Right atrium auricular region (tissue), 2 donors: Measurements from ENCODE around the gene AP2A2. TPM values are rescaled to one million over a fixed set of nuclear protein-coding genes. Genes with fewer than 3 reads are reported as not detected.

Source experiments
- DNase-seq: peaks from one replicate; pipeline ENCODE4 v3.0.0-alpha.2; 2019; ENCODE audit warnings: low spot score
- H3K27ac ChIP-seq, 2 donors: fragments of 200-600 bp; sonication (generic); 1 replicate in 1 of 2; 2 replicates in 1 of 2; pipeline ENCODE4 v1.5.1; 2016 to 2019
- H3K27me3 ChIP-seq, 2 donors: fragments of 200-600 bp; sonication (generic); one replicate each; pipeline versions ENCODE4 v1.5.1 to v1.6.0; 2017 to 2019
- H3K36me3 ChIP-seq: fragments of 200-600 bp; sonication (generic); one replicate; pipeline ENCODE4 v1.5.1; 2016
- H3K4me1 ChIP-seq, 2 donors: fragments of 200-600 bp; sonication (generic); one replicate each; pipeline versions ENCODE4 v1.5.1 to v1.6.0; 2017 to 2019
- H3K4me3 ChIP-seq, 2 donors: fragments of 200-600 bp; sonication (generic); 1 replicate in 1 of 2; 2 replicates in 1 of 2; pipeline ENCODE4 v1.5.1; 2017 to 2019; ENCODE audit warnings: mild to moderate bottlenecking in 1 of 2, moderate library complexity in 1 of 2
- H3K9me3 ChIP-seq, 2 donors: fragments of 200-600 bp; sonication (generic); one replicate each; pipeline ENCODE4 v1.5.1; 2019
- CTCF ChIP-seq, 2 donors: fragments of 200-600 bp; sonication (generic); IDR thresholded peaks; one replicate each; pipeline ENCODE4 v1.5.1; 2019; ENCODE audit warnings: antibody characterized with exemption in 2 of 2
- total RNA-seq, 2 donors: library from RNA; depleted of rRNA; stranded (reverse); fragments of >200 nt; gene quantifications; one replicate each; pipeline ENCODE4 v1.1.0, GENCODE V29; 2016

AP2A2 gene
- total RNA-seq, 2 donors from 2014 or later: 28.8 to 41.7 TPM

GRCh38 chr11:895331-896110, 30.1 kb upstream of the AP2A2 start:
- Histone ChIP-seq H3K27me3 (no peaks in the 10 kb centered on the region), H3K4me3 (no peak overlapping the region), H3K27ac (no peak overlapping the region), H3K9me3 (no peaks in the 10 kb centered on the region), H3K36me3 (peaks cover 20% of the 10 kb centered on the region), H3K4me1 (no peaks in the 10 kb centered on the region)
- no peak for DNase-seq
- TF ChIP-seq CTCF (IDR thresholded peaks at IDR 0.05): no peak

- no peak overlapping the region for H3K27ac ChIP-seq
- H3K4me1 ChIP-seq: no peaks in the 10 kb centered on the region
- no peaks in the 10 kb centered on the region for H3K9me3 ChIP-seq
- H3K4me3 ChIP-seq: no peak overlapping the region
- TF ChIP-seq CTCF (IDR thresholded peaks at IDR 0.05): no peak
- H3K27me3 ChIP-seq: no peaks in the 10 kb centered on the region
- peaks cover 39% of the 10 kb centered on the region for H3K36me3 ChIP-seq
- no peak for DNase-seq
Measured at GRCh38 chr11:897253-898142, 28.2 kb upstream of the AP2A2 start.

GRCh38 chr11:898143-898511, 27.5 kb upstream of the AP2A2 start:
- Histone ChIP-seq H3K9me3 (no peaks in the 10 kb centered on the region), H3K27ac (no peak overlapping the region), H3K36me3 (peaks cover 45% of the 10 kb centered on the region), H3K4me3 (no peak overlapping the region), H3K4me1 (no peaks in the 10 kb centered on the region), H3K27me3 (no peaks in the 10 kb centered on the region)
- DNase-seq: no peak
- TF ChIP-seq CTCF (IDR thresholded peaks at IDR 0.05): peak in 1 of 2 donors; percentile 15

GRCh38 chr11:898540-899190, 27.0 kb upstream of the AP2A2 start:
- Histone ChIP-seq H3K4me3 (no peak overlapping the region), H3K4me1 (no peaks in the 10 kb centered on the region), H3K27me3 (no peaks in the 10 kb centered on the region), H3K27ac (no peak overlapping the region), H3K9me3 (no peaks in the 10 kb centered on the region), H3K36me3 (peaks cover 48% of the 10 kb centered on the region)
- no peak for TF ChIP-seq CTCF (IDR thresholded peaks at IDR 0.05)
- no peak for DNase-seq

- peaks cover 58% of the 10 kb centered on the region for H3K36me3 ChIP-seq
- no peak for TF ChIP-seq CTCF (IDR thresholded peaks at IDR 0.05)
- no peak overlapping the region for H3K4me3 ChIP-seq
- H3K27me3 ChIP-seq: no peaks in the 10 kb centered on the region
- no peaks in the 10 kb centered on the region for H3K4me1 ChIP-seq
- H3K9me3 ChIP-seq: no peaks in the 10 kb centered on the region
- DNase-seq: no peak
- no peak overlapping the region for H3K27ac ChIP-seq
Measured at GRCh38 chr11:899724-900123, 25.9 kb upstream of the AP2A2 start.
